ENCODE measurements around the gene TAC4. TPM values are rescaled to one million over a fixed set of nuclear protein-coding genes. Genes with fewer than 3 reads are reported as not detected.

Gene TAC4
- total RNA-seq, 2 experiments from 2014 or later: not detected

DNA sequence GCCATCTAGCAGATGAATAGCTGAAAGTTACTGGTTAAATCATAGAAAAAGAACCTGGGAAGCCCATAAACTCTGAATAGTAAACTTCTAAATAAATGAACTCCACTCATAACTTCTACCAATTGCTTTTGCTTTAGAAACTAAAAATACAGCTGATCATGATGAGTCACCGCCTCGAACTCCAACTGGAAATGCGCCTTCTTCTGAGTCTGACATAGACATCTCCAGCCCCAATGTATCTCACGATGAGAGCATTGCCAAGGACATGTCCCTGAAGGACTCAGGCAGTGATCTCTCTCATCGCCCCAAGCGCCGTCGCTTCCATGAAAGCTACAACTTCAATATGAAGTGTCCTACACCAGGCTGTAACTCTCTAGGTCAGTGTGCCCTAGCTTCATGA is 49.7 kb downstream of the TAC4 start:
- no peaks in the 10 kb centered on the region for H3K4me1 ChIP-seq (ENCODE audit: insufficient read depth, low read length, poor library complexity, severe bottlenecking)
- no peak overlapping the region for H3K27ac ChIP-seq (ENCODE audit: low read depth, low read length, poor library complexity, severe bottlenecking)
- peaks cover 6% of the 10 kb centered on the region for H4K20me1 ChIP-seq (ENCODE audit: insufficient read depth, low read length)
- no peak overlapping the region for H3K4me2 ChIP-seq (ENCODE audit: low read length)
- intact Hi-C loops (cut with micrococcal nuclease; ENCODE audit: unreplicated experiment): no loop called here
- no peaks in the 10 kb centered on the region for H3K9me2 ChIP-seq (ENCODE audit: insufficient read depth, low read length)
- H3K9me3 ChIP-seq (ENCODE audit: low read length): no peaks in the 10 kb centered on the region
- peaks cover 57% of the 10 kb centered on the region for H3K79me2 ChIP-seq (ENCODE audit: insufficient read depth, low read depth, low read length)
- no peak for DNase-seq (ENCODE audit: low spot score)
- TF ChIP-seq EZH2phosphoT487 (IDR thresholded peaks at IDR 0.05; ENCODE audit: borderline replicate concordance, low read depth, low read length): no peak
- TF ChIP-seq, protein P1, sequence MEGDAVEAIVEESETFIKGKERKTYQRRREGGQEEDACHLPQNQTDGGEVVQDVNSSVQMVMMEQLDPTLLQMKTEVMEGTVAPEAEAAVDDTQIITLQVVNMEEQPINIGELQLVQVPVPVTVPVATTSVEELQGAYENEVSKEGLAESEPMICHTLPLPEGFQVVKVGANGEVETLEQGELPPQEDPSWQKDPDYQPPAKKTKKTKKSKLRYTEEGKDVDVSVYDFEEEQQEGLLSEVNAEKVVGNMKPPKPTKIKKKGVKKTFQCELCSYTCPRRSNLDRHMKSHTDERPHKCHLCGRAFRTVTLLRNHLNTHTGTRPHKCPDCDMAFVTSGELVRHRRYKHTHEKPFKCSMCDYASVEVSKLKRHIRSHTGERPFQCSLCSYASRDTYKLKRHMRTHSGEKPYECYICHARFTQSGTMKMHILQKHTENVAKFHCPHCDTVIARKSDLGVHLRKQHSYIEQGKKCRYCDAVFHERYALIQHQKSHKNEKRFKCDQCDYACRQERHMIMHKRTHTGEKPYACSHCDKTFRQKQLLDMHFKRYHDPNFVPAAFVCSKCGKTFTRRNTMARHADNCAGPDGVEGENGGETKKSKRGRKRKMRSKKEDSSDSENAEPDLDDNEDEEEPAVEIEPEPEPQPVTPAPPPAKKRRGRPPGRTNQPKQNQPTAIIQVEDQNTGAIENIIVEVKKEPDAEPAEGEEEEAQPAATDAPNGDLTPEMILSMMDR (conservative IDR thresholded peaks at IDR 0.05; ENCODE audit: low read length): no peak
- no peak overlapping the region for H2AFZ ChIP-seq (ENCODE audit: low read length)
- H3K36me3 ChIP-seq (ENCODE audit: insufficient read depth, low read length): peaks cover 97% of the 10 kb centered on the region
- no peak overlapping the region for H3K4me3 ChIP-seq (ENCODE audit: low read depth, low read length, poor library complexity, severe bottlenecking)
- ChIA-PET POLR2A (interaction anchor here (0.6 to 1.5 kb wide), 4 partner anchors 10 to 41 kb away, joined by 3 to 12 read pairs (median 4); partner anchors contain the start of genes FAM117A and KAT7), CTCF (ENCODE audit: unreplicated experiment) (no interaction called here)
- BruUV-seq (replicated peaks): no TSS peak

DNA sequence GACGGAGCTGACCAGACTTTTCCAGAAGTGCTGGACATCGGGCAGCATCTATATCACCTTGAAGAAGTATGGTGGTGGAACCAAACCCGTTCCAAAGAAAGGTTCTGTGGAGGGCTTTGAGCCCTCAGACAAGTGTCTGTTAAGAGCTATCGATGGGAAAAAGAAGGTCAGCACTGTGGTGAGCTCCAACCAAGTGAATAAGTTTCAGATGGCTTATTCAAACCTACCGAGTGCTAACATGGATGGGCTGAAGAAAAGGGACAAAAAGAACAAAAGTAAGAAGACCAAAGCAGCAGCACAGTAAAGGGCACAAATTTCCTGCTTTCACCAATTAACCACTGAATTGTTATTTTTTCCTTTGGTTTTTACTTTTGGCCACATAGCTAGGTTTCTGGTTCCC is 52.5 kb downstream of the TAC4 start:
- H2AFZ ChIP-seq (ENCODE audit: low read length): no peak overlapping the region
- intact Hi-C loops (cut with micrococcal nuclease; ENCODE audit: unreplicated experiment): no loop called here
- no peak overlapping the region for H3K4me3 ChIP-seq (ENCODE audit: low read depth, low read length, poor library complexity, severe bottlenecking)
- peaks cover 3% of the 10 kb centered on the region for H3K4me1 ChIP-seq (ENCODE audit: insufficient read depth, low read length, poor library complexity, severe bottlenecking)
- TF ChIP-seq EZH2phosphoT487 (IDR thresholded peaks at IDR 0.05; ENCODE audit: borderline replicate concordance, low read depth, low read length): no peak
- TF ChIP-seq, protein P1 (conservative IDR thresholded peaks at IDR 0.05; ENCODE audit: low read length): no peak
- peaks cover 13% of the 10 kb centered on the region for H4K20me1 ChIP-seq (ENCODE audit: insufficient read depth, low read length)
- peaks cover 65% of the 10 kb centered on the region for H3K79me2 ChIP-seq (ENCODE audit: insufficient read depth, low read depth, low read length)
- CTCF ChIA-PET (ENCODE audit: unreplicated experiment): no interaction called here
- POLR2A ChIA-PET: interaction anchor here (0.7 to 0.9 kb wide), 2 partner anchors 99 to 271 kb away, joined by 3 read pairs; no protein-coding TSS in a partner anchor
- H3K4me2 ChIP-seq (ENCODE audit: low read length): no peak overlapping the region
- no peak for DNase-seq (ENCODE audit: low spot score)
- no peaks in the 10 kb centered on the region for H3K9me2 ChIP-seq (ENCODE audit: insufficient read depth, low read length)
- no peak overlapping the region for H3K27ac ChIP-seq (ENCODE audit: low read depth, low read length, poor library complexity, severe bottlenecking)
- peaks cover 96% of the 10 kb centered on the region for H3K36me3 ChIP-seq (ENCODE audit: insufficient read depth, low read length)
- no TSS peak for BruUV-seq (replicated peaks)
- no peaks in the 10 kb centered on the region for H3K9me3 ChIP-seq (ENCODE audit: low read length)

DNA sequence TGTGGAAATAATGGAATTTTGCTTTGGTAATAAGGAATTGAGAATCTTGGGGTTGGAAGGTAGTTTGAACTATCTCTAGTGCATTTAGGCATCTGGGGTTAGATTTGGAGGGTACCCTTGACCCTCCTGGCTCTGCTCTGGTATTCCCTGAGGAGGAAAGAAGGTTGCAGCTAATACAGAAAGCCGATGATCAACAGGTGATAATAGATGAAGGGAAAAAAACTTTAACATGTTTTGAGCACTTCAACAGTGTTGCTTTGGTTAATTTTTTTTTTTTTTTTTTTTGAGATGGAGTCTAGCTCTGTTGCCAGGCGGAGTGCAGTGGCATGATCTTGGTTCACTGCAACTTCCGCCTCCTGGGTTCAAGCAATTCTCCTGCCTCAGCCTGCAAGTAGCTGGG is 54.6 kb downstream of the TAC4 start:
- Histone ChIP-seq H3K4me1 (ENCODE audit: insufficient read depth, low read length, poor library complexity, severe bottlenecking) (peaks cover 15% of the 10 kb centered on the region), H3K79me2 (ENCODE audit: insufficient read depth, low read depth, low read length) (peaks cover 75% of the 10 kb centered on the region), H3K36me3 (ENCODE audit: insufficient read depth, low read length) (peaks cover 88% of the 10 kb centered on the region), H3K9me2 (ENCODE audit: insufficient read depth, low read length) (no peaks in the 10 kb centered on the region), H2AFZ (ENCODE audit: low read length) (no peak overlapping the region), H3K9me3 (ENCODE audit: low read length) (no peaks in the 10 kb centered on the region), H3K4me2 (ENCODE audit: low read length) (no peak overlapping the region), H3K4me3 (ENCODE audit: low read depth, low read length, poor library complexity, severe bottlenecking) (no peak overlapping the region), H4K20me1 (ENCODE audit: insufficient read depth, low read length) (peaks cover 24% of the 10 kb centered on the region), H3K27ac (ENCODE audit: low read depth, low read length, poor library complexity, severe bottlenecking) (no peak overlapping the region)
- no peak for DNase-seq (ENCODE audit: low spot score)
- ChIA-PET CTCF (ENCODE audit: unreplicated experiment) (no interaction called here), POLR2A (interaction anchor here (0.6 to 0.9 kb wide), 2 partner anchors 23 to 740 kb away, joined by 3 read pairs; no protein-coding TSS in a partner anchor)
- intact Hi-C loops (cut with micrococcal nuclease; ENCODE audit: unreplicated experiment): no loop called here
- no peak for TF ChIP-seq EZH2phosphoT487 (IDR thresholded peaks at IDR 0.05; ENCODE audit: borderline replicate concordance, low read depth, low read length)
- TF ChIP-seq, protein P1 (conservative IDR thresholded peaks at IDR 0.05; ENCODE audit: low read length): no peak
- BruUV-seq (replicated peaks): no TSS peak
